Stimulated activated CD8-positive, alpha-beta memory T cell treated with anti-CD3 and anti-CD28 coated beads, Interleukin-12 subunit alpha, Interleukin-12 subunit beta, amount 100 ng/mL, for 1 hour (primary cell): Measurements from ENCODE around the gene MX2.
"Not testable (repeated sequence)": the region's sequence is repeated elsewhere in the genome, so short reads cannot be mapped to it uniquely, and the experiment has no call there.

Source experiments
- DNase-seq: peaks from one replicate; pipeline ENCODE4 v3.0.0-alpha.2; 2020; ENCODE audit warnings: low read depth

The MX2 gene, protein sequence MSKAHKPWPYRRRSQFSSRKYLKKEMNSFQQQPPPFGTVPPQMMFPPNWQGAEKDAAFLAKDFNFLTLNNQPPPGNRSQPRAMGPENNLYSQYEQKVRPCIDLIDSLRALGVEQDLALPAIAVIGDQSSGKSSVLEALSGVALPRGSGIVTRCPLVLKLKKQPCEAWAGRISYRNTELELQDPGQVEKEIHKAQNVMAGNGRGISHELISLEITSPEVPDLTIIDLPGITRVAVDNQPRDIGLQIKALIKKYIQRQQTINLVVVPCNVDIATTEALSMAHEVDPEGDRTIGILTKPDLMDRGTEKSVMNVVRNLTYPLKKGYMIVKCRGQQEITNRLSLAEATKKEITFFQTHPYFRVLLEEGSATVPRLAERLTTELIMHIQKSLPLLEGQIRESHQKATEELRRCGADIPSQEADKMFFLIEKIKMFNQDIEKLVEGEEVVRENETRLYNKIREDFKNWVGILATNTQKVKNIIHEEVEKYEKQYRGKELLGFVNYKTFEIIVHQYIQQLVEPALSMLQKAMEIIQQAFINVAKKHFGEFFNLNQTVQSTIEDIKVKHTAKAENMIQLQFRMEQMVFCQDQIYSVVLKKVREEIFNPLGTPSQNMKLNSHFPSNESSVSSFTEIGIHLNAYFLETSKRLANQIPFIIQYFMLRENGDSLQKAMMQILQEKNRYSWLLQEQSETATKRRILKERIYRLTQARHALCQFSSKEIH

DNA sequence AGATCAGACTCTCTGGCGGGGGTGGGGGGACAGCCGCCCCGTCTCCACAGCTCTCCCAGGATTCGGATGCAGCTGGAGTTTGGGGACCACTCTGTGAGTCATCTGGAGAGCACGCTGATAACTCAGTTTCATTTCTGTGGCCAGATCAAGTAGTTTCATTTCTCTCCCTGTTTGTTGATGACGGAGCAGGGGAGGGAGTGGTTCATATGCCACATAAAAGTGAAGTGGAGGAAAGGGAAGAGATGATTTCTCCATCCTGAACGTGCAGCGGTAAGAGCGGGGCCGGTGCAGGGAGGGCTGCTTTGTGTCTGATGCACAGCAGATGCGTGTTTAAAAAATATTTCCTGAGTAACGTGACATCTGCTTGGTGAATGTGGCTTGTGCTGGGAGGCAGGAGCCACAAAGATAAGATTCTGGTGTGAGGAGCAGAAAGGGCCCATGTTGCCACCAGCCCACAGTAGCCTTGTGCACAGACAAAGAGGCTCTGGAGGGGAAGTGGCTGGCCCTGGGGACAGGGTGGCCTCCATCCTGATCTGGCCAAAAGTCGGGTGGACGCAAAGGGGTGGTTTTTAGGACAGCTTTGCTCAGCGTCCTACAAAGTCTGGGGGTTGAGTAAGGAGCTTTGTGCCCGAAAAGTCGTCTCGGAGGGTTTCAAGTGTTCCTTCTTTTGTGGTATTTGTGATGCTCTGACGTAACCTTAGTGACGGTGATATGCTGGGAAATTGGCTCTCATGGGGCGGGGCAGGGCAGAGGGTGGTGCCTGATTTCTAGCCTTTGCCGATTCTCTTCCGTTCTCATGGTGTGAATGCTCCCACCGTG lies at the start of gene MX2:
Gene MX2, plus strand, starts transcription at position 242 of the 819 bp plus-strand sequence. CDS start 14,880 bp downstream, outside the sequence.
- DNase-seq, result peak; percentile 71

DNA sequence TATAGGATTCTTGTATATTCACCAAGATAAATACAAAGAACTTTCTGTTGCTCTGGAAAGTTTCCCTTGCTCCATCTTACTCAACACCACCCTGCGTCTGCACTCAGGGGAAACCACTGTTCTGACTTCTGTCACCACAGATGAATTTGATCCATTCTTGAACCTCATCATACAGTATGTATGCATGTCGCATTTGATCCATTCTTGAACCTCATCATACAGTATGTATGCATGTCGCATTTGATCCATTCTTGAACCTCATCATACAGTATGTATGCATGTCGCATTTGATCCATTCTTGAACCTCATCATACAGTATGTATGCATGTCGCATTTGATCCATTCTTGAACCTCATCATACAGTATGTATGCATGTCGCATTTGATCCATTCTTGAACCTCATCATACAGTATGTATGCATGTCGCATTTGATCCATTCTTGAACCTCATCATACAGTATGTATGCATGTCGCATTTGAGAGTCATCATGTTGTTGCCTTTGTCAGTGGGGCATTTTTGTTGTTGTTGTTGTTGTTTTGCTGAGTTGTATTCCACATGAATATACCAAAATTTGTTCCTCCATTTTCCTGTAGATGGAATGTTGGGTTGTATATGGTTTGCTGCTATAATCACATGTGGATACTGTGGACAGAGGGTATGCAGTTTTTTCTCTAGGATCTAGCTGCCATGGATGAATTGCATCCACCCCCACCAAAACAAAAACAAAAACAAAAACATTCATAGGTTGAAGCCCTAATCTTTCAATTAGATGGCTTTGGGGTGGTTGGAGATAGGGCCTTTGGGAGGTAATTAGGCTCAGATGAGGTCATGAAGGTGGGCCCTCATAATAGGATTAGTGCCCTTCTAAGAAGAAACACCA lies 48.3 kb upstream of the MX2 start:
- not testable (repeated sequence) for DNase-seq

DNA sequence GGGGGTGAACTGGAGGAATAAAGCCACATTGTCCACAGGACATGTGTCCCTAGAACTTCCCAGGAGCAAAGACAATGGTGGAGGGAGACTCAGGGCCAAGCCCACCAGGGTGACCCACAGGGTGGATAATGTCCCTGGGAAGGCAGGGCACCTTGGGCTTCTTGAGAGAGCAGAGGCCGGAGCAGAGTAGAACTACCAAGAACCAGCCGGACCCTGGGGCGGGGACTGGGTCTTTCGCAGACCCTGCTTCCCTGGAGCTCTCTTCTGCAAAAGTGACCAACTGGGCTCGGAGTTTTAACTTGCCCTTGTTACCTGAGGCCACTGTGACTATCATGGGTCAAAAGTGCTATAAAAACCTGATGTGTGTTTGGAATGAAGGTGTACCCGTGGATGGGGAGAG lies 46.1 kb upstream of the MX2 start:
- no peak for DNase-seq

DNA sequence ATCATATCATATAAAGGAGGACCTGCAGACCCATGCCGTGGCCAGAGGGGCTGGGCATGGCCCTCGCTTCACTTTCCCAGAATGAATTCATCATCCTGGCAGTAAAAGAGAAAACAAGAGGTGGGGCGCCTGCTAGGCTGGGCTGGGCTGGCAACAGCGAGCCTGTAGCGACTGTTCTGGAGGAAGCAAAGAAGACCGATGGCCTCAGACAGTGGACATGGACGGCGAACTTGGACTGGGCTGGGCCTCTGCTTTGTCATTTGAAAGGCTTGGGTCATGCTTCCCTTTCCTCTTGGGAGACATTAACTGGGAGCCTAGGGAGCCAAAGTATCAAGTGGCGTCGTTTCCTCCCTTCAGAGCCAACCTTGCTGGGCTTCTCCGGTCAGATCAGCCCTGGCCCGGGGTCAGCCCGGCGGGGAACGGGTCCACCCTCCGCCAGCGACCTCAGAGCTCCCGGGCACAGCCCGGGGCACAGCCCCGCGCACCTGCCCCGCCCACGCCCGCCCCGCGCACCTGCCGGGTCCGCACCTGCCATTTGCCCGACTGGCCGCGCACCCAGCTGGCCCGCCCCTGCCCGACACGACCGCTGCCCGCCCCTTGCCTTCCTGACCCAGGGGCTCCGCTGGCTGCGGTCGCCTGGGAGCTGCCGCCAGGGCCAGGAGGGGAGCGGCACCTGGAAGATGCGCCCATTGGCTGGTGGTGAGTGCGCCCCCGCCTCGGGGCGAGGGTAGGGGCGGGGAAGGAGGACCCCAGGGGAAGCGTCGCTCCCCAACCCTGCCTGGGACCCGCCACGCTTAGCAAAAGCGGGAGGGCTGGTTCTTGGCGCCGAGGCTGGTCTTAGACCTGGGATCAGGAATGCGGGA lies 45.4 kb upstream of the MX2 start, which contains the start of gene FAM3B:
Gene FAM3B, plus strand, starts transcription at position 602 of the 863 bp plus-strand sequence. Its CDS starts 79 bp downstream, at position 681.
- no peak for DNase-seq

DNA sequence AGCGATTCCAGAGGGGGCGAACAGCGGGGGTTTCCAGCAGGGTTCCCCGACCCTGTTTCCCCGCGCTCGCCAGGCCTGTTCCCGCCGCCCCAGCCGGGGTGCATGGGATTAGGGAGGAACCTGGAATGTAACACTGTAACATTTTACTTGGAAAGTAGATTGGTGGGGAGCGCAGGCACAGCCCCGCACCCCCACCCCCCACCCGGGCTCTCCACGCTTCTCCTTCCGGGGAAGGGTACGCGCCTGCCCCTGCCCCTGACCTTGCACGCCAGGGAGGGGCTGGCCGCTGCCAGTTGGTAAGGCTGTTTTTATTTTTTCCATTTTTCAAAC lies 44.8 kb upstream of the MX2 start:
- no peak for DNase-seq

DNA sequence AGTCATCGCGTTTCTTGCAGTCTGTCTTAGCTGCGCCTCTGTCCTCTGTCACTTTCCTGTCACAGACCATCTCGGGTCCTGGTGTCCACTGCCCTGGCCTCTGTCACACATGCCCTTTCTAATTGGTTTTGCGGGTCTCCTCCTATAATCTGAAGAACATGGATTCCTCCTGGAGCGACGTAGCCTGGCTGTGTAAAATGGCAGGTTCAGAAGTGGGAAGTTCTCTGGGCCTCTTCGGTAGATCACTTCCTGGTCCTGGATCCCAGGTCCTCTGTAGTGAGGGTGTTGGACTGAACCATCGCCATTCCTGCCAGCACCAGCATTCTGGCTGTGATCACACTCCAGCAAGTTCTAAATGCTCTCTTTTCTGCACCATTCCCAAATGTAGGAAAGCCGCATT lies 44.4 kb upstream of the MX2 start:
- no peak for DNase-seq

DNA sequence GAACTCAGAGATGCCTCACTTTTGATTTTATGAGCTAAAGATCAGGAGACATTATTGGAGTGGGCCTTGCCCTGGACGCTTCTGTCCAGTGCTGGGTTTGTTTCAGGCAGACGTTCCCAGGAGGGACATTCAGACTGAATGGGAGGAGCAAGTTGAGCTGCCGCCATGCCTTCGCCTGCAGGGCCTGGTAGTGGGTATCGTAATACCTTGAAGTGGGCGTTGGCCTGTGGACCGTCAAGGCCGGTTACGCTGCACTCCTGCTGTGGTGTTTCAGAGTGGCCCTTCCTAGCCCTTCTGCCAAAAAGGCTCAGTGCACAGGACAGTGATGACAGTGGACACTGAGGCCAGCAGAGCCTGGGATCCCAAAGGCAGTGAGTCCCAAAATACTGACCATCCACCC lies 43.6 kb upstream of the MX2 start:
- no peak for DNase-seq

DNA sequence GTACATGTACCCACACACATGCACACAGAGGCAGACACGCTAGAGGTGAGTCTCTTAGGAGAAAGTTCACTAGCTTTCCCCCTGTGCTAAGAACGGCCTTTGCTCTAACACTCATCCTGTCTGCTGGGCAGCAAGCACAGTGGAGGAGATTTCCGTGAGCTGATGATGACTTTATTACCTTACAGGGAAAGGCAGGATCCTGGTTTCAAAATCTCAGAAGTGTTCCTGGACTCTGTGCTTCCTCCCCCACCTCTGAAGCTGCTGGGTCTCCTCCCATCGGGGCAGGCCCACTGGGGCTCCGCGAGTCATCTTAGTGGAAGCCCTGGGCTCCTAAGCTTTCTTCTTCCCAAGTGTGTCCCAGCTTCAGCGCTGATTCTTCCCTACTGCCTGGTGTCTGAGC lies 42.6 kb upstream of the MX2 start:
- no peak for DNase-seq

DNA sequence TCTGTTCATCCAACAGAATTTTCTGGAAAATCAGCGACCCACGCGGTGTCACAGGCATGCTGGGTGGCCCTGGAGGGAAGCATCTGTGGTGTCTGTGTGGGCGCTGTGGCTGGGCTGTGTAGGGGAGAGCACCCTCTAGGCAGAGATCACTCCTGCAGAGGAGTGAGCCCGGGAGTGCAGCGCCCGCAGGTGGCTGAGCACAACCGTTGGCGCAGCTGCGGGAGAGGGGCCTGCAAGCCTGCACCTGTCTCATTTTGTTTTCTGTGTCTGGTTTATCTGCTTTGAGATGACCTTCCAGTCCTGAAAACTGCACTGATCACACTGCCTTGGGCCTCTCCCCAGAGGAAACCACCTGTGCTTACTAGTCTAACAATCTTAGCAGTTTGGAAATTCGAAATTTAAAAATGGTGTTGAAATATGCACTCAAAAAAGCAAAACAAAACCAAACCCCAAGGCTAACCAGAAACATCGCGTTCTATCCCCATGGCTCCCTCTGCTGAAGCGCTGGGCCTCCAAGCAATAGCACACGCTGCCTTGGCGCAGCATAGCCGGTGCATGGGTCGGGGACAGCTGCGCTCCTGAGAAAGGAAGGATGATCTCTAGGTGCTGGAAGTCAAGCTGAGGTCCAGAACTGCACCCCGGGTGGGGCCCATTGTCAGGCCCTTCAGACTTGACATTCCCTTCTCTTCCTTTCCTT lies 40.5 kb upstream of the MX2 start:
- DNase-seq, result no peak

DNA sequence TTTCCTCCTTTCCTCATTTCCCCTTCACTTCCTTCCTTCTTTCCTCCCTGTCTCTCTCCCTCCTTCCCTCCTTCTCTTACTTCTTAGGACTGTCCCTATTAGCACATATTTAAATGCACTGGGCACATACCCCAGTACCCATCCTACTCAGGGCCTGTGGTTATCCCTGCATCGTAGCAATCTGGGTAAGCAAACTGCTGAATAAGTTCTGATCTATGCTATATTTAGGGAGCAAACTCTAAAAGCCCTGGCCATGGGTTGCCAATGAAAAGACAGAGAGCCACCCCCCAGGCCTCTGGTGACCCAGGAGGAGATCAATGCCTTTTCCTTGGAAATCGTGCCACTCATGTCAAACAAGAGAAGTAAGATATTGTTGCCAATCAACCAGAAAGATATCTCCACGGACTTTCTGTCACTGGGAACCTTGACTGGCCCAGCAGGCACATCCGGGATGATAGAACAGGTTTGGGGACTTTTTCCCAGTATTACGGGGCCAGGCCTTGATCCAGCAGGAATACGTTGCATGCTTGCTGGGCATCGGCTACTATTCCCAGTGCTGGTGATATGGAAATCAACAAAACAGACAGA lies 39.8 kb upstream of the MX2 start:
- DNase-seq, result no peak

DNA sequence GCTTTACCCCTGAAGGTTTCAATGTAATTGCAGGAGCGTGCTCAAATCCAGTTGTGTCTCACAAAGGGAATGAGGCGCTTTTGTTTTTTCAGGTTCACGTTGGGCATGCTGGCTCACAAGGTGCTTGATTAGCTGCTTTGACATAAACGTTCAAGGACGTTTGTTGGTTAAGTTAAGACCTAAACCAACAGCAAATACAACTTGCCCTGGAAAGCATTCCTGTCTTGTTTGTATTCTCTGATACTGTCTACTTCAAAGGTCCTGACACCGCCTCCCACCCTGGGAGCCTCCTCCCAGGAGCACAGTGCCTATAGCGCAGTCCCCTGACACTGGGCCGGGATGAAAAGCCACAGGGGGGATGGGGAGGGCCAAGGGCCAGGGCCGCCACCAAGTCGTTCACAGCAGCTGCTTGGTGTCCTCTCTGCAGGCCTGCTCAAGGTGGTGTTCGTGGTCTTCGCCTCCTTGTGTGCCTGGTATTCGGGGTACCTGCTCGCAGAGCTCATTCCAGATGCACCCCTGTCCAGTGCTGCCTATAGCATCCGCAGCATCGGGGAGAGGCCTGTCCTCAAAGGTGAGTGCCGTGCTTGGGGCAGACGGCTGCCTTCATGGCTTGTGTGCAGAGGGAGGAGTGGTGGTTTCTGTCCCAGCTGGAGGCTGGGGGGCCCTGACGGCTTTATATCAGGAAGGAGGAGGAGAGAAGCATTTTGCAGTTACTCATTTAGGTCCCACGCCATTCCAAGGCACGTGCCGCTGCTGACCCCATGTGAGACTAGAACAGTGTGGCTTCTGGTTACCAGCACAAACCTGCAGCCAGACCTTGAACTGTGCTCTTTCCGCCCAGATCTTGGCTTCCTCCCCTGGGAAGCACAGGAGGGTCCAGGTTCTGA lies 39.1 kb upstream of the MX2 start:
- no peak for DNase-seq

DNA sequence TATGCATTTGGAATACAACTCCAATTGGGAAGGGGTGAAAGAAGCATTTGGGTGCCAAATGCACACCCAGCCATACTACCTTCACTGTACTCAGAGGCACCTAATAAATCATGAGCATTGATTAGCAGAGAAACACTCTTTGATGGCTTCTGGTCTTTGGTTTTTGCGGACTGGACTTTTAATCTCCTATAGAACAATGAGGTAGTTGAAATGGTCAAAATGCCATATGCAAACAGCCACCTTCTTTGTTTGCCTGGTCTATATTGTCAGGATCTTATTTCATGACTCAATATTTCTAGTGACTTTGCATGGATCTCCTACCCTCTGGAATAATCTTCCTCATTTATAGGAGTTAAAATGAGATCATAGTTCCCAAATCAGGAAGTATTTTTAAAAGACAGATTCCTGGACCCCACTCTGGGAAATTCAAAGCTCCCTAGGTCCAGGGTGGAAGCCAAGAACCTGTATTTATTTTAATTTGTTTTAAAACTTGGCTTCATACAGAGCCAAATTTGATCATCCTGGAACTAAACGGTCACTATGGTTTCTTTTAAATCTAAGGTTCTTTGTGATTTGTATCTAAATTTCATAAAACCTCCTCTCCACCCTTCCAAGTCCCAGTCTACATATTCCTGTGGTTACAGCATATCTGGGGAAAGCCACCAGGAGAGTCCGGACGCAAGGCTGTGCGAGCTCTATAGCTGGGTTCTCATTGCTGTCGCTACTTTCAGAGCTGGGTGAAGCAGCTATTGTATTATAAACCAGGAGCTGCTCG lies 36.5 kb upstream of the MX2 start:
- DNase-seq, result no peak

DNA sequence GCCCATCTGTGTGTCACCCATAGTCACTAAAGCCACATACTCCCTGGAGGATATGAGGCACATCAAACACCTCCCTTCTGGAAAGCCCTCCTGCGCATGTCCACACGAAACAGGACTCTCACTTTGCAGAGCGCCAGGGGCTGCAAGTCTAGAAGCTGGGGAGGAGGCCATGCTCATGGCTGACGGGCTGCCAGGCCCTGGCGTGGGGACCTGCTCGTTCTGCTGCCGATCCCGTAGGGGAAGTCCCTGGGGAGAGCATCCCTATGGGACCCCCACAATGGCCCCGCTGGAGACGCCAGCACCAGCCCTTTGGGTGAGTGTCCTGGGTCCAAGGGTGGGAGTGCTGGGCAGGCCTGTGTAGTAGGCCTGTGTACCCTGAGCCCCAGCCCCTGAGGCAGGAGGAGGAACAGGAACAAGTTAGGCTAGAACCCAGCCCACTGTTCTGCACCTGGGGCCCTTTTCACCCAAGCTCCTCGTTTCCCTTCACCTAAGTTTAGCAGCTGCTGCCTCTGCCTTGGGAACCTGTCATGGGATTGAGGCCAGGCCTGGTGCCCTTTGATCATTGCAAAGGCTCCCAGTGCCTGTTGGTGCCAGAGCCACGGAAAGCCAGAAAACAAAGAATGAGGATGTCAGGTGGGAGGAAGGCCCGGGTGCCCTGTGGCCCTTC lies 35.3 kb upstream of the MX2 start:
- DNase-seq, result no peak

DNA sequence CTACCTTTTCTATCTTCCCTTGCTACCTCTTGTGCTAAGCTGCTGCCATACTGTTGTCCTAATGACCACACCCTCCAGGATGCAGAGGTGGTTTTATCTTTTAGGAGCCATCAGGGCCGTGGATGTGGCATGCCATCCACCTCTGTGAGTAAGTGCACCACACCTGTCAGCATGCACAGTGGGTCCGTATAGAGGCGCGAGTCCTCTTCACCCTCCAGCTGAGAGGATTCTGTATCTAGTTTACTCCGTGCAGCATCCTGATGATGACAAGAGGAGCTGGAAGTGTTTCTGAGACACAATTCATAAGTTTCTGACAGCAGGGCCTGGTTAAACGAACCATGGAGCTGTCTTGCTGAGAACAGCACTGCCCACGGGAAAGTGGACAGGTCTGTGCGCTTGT lies 34.1 kb upstream of the MX2 start:
- DNase-seq, result no peak

DNA sequence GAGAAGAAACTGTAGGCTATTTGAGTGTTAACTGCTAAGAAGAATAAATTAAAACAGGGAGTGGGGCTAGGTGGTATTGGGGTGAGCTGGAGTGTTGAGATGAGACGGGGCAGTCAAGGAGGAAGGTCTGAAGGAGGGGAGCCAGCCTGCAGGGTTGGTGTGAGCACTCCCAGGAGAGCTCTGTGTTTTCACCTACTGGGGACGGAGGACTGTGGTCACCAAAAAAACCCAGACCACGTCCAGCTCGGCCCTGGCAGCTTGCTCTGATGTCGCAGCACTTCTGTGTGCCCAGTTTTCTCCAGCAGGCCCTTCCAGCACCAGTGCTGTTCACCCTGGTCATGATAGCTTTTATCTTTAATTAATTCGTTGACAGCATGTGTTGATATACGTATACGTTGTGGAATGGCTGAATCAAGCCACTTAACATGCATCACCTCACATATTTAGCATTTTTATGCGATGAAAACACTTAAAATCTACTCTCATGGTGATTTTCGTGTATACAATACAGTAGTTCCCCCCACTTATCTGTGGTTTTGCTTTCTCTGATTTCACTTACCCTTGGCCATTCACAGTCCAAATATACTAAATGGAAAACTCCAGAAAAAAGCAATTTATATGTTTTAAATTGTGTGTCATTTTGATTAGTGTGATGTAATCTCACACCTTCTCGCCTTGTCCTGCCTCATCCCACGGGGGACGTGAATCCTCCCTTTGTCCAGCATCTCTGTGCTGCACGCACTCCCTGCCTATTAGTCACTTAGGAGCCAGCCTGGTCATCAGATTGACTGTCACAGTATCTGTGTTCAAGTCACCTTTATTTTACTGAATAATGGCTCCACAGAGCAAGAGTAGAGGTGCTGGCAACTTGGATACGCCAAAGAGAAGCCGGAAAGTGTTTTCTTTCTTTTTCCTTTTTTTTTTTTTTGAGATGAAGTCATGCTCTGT lies 32.9 kb upstream of the MX2 start:
- DNase-seq, result no peak

DNA sequence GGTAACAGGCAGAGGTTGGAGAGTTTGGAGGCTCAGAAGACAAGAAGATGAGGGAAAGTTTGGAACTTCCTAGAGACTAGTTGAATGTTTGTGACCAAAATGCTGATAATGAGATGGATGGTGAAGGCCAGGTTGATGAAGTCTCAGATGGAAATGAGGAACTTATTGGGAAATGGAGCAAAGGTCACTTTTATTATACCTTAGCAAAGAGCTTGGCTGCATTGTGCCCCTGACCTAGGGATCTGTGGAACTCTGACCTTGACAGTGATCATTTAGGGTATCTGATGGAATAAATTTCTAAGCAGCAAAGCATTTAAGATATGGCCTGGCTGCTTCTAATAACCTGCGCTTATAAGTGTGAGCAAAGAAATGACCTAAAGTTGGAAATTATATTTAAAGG lies 28.1 kb upstream of the MX2 start:
- DNase-seq, result no peak
